Neuron (in vitro differentiated cells): ENCODE results near the gene BICDL1.

Experiments used
- H2AFZ ChIP-seq: one replicate; pipeline ENCODE4 v1.6.1; 2013; ENCODE audit warnings: low read depth, mild to moderate bottlenecking, inconsistent platforms, low read length, moderate library complexity
- H3K27me3 ChIP-seq: one replicate; pipeline ENCODE4 v1.6.1; 2013; ENCODE audit warnings: low read length; ENCODE audit not compliant: insufficient read depth
- H3K36me3 ChIP-seq: one replicate; pipeline ENCODE4 v1.6.1; 2013; ENCODE audit warnings: low read length; ENCODE audit not compliant: insufficient read depth
- H3K4me1 ChIP-seq: one replicate; pipeline ENCODE4 v1.6.1; 2013; ENCODE audit warnings: low read length; ENCODE audit not compliant: insufficient read depth
- H3K4me3 ChIP-seq: 2 replicates; pipeline ENCODE4 v1.5.1; 2013; ENCODE audit warnings: mild to moderate bottlenecking, low read length, moderate library complexity
- H3K9me3 ChIP-seq: one replicate; pipeline ENCODE4 v1.6.1; 2013; ENCODE audit warnings: low read length

Gene BICDL1

DNA sequence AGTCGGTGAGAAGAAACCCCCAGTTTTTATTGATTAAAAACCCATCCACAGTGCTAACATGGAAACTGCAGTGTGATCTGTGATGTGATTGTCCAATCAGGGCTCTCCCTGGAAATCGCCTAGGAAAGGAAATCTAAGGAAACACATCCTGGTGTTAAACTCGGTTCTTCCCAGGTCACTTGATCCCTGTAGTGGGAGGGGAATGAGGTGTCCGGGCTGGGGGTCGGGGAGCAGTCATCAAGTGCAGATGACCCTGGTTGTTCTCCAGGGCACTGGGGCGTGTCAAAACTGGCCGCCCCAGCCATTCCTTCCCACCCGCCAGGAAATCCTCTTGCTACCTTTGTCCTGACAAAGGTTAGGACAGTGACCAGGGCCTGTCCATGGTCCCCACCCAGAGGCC, 106.7 kb downstream of the BICDL1 start:
- no peak overlapping the region for H2AFZ ChIP-seq
- H3K27me3 ChIP-seq: no peaks in the 10 kb centered on the region
- peaks cover 28% of the 10 kb centered on the region for H3K36me3 ChIP-seq
- no peak overlapping the region for H3K4me3 ChIP-seq
- H3K4me1 ChIP-seq: peaks cover 25% of the 10 kb centered on the region
- H3K9me3 ChIP-seq: no peaks in the 10 kb centered on the region

DNA sequence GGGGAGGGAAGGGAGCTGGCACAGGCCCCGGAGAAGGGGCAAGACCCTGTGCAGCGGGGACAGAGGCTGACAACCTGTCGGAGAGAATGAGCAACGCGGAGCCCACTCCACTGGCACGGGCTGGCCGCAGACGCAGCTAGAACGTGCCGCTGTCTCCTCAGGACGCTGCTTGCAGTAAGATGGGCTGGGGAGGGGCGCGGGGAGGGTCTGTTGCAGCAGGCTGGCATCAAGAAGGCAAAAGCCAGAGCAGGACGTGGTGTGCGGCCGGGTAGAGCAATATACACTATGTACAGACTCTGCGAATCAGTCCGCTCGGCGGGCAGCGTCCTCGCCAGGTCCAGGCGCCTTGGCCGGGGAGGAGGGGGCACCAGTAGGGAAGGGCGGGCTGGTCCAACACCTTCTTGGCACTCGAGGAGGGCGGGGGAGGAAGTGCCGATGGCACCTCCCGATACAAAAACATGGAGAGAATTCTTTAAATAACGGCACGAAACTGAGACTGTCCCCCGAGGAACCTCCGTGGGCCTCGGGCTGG, 107.7 kb downstream of the BICDL1 start:
- Histone ChIP-seq H3K36me3 (peaks cover 31% of the 10 kb centered on the region), H3K27me3 (no peaks in the 10 kb centered on the region), H3K9me3 (no peaks in the 10 kb centered on the region), H2AFZ (no peak overlapping the region), H3K4me1 (peaks cover 25% of the 10 kb centered on the region), H3K4me3 (no peak overlapping the region)

DNA sequence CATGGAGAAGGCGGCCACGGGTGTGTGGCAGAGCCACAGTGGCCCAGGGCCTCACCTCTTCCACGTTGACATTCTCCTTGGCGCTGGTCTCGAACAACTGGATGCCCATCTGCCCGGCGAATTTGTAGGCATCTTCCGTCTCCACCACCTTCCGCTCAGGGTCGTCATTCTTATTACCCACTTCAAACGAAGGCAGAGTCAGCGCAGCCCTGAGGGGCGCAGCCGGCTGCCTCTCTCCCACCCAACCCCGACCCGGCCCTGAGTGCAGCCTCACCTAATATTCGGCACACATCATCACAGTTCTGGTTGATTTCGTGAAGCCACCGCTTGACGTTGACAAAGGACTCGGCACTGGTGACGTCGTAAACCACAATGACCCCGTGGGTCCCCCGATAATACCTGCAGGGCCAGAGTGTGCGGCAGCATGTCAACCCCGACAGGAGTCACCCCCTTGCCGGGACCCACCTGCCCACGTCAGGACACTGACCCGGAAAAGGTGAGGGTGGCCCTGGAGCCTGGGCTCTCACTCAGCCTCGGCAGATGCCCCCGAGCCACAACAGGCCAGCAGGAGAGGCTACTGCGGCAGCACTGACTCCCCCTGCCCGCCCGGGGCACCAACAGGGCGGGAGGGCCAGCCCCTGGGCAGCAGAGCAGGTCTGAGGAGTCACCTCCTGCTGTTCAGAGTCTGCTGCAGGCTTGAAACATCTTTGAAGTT, 109.9 kb downstream of the BICDL1 start:
- peaks cover 12% of the 10 kb centered on the region for H3K4me1 ChIP-seq
- H3K9me3 ChIP-seq: no peaks in the 10 kb centered on the region
- peaks cover 44% of the 10 kb centered on the region for H3K36me3 ChIP-seq
- H3K4me3 ChIP-seq: no peak overlapping the region
- H3K27me3 ChIP-seq: no peaks in the 10 kb centered on the region
- H2AFZ ChIP-seq: no peak overlapping the region

DNA sequence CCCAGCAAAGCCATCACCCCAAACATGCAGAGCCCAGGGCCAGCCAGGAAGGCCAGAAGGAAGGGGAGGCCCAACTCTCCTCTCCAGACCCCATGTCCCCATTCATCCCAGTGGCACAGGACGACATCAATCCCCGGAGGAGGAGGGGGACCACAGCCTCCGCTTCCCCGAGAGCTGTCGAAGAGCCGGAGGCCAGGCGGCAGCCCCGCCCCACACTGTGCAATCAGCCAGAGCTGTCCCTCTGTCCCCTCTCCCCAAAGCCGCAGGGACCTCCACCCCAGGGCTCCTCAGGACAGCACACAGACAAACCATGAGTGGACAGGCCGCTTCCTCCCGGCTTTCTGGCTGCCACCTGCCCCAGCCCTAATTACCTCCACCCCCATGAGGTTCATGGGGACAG, 110.7 kb downstream of the BICDL1 start:
- Histone ChIP-seq H3K9me3 (no peaks in the 10 kb centered on the region), H3K36me3 (peaks cover 44% of the 10 kb centered on the region), H3K4me1 (peaks cover 4% of the 10 kb centered on the region), H3K27me3 (no peaks in the 10 kb centered on the region), H2AFZ (no peak overlapping the region), H3K4me3 (no peak overlapping the region)

GRCh38 chr12:120100630-120101029, 111.6 kb downstream of the BICDL1 start:
- Histone ChIP-seq H3K9me3 (no peaks in the 10 kb centered on the region), H3K4me3 (no peak overlapping the region), H3K36me3 (peaks cover 48% of the 10 kb centered on the region), H3K4me1 (peaks cover 2% of the 10 kb centered on the region), H2AFZ (no peak overlapping the region), H3K27me3 (no peaks in the 10 kb centered on the region)

- peaks cover 2% of the 10 kb centered on the region for H3K4me1 ChIP-seq
- H2AFZ ChIP-seq: no peak overlapping the region
- H3K27me3 ChIP-seq: no peaks in the 10 kb centered on the region
- no peak overlapping the region for H3K4me3 ChIP-seq
- H3K9me3 ChIP-seq: no peaks in the 10 kb centered on the region
- peaks cover 51% of the 10 kb centered on the region for H3K36me3 ChIP-seq
Measured at GRCh38 chr12:120101182-120101581, 112.1 kb downstream of the BICDL1 start.

- H3K36me3 ChIP-seq: peaks cover 47% of the 10 kb centered on the region
- H2AFZ ChIP-seq: no peak overlapping the region
- H3K27me3 ChIP-seq: no peaks in the 10 kb centered on the region
- no peak overlapping the region for H3K4me3 ChIP-seq
- no peaks in the 10 kb centered on the region for H3K9me3 ChIP-seq
- no peaks in the 10 kb centered on the region for H3K4me1 ChIP-seq
Measured at GRCh38 chr12:120101617-120102016, 112.6 kb downstream of the BICDL1 start.

DNA sequence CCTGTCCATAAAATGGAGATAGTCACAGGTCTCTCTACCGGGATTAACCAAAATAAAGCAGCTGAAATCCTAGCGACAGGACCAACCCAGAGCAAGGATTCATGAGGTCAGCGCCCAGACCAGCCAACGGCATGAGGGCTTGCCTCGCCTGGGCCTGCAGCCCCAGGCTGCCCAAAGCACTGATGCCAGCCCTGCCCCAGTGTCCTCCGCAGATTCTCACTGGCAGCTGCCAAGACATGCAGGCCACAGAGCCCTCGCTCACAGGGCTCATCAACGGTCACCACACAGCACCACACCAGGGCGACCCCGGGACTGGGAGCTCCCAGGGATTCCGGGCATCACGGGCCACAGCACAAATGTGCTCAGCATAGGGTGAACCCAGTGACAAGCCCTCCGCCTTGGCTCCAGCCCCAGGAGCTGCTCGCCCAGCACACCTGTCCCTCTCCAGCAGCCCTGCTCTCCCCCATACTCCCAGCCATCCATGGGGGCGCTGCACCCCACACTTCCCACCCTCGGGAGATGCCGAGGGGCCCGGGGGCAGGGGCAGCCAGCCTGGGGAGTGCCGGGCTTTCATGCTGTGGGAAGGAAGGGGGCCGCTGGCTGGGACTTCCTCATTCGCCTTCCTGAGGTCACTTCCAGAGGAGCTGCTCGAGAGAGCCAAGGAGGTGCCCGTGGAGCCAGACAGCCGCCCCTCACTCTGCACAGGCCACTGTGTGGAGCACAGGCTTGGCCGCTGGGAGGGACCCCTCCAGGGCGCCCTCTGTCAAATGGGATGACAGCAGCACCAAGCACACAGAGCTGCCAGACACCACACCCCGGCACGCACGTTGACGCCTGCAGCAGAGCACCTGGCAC, 113.4 kb downstream of the BICDL1 start:
- no peak overlapping the region for H3K4me3 ChIP-seq
- H3K4me1 ChIP-seq: no peaks in the 10 kb centered on the region
- no peaks in the 10 kb centered on the region for H3K9me3 ChIP-seq
- H3K27me3 ChIP-seq: no peaks in the 10 kb centered on the region
- H3K36me3 ChIP-seq: peaks cover 46% of the 10 kb centered on the region
- H2AFZ ChIP-seq: no peak overlapping the region

- H3K36me3 ChIP-seq: peaks cover 46% of the 10 kb centered on the region
- H3K9me3 ChIP-seq: no peaks in the 10 kb centered on the region
- H3K4me1 ChIP-seq: no peaks in the 10 kb centered on the region
- H3K4me3 ChIP-seq: no peak overlapping the region
- no peaks in the 10 kb centered on the region for H3K27me3 ChIP-seq
- H2AFZ ChIP-seq: no peak overlapping the region
Measured at GRCh38 chr12:120103044-120103338, 114.0 kb downstream of the BICDL1 start.

DNA sequence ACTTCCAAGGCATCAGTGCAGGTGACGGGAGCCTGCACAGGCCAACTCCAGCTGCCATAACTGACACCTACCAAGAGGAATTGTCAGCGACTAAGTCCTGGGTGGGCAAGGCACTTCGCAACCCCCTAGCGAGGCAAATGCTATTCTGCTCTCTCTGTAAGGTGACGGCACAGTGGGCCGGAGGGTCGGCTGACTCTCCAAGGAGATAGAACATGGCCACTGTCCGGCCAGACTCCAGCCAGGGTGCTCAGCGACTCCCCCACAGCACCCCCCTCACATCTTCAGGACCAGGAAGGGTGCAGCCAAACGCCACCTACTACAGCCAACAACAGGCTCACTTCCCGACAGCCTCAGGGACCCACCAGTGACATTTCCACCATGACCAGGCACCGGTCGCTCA, 114.3 kb downstream of the BICDL1 start:
- peaks cover 42% of the 10 kb centered on the region for H3K36me3 ChIP-seq
- no peaks in the 10 kb centered on the region for H3K4me1 ChIP-seq
- H3K4me3 ChIP-seq: no peak overlapping the region
- H3K9me3 ChIP-seq: no peaks in the 10 kb centered on the region
- no peaks in the 10 kb centered on the region for H3K27me3 ChIP-seq
- H2AFZ ChIP-seq: no peak overlapping the region

- no peaks in the 10 kb centered on the region for H3K9me3 ChIP-seq
- peaks cover 25% of the 10 kb centered on the region for H3K36me3 ChIP-seq
- no peak overlapping the region for H3K4me3 ChIP-seq
Measured at GRCh38 chr12:120106151-120106550, 117.1 kb downstream of the BICDL1 start.

GRCh38 chr12:120109570-120110267, 120.7 kb downstream of the BICDL1 start:
- no peaks in the 10 kb centered on the region for H3K27me3 ChIP-seq
- H3K4me3 ChIP-seq: no peak overlapping the region
- peaks cover 20% of the 10 kb centered on the region for H3K36me3 ChIP-seq
- H3K9me3 ChIP-seq: no peaks in the 10 kb centered on the region
- no peaks in the 10 kb centered on the region for H3K4me1 ChIP-seq
- no peak overlapping the region for H2AFZ ChIP-seq

More at GRCh38 chr12:120106151-120106550, 117.1 kb downstream of the BICDL1 start:
- H3K27me3 ChIP-seq: no peaks in the 10 kb centered on the region
- H3K4me1 ChIP-seq: no peaks in the 10 kb centered on the region
- no peak overlapping the region for H2AFZ ChIP-seq
